Kidney (tissue), 22 donors: ENCODE measurements around the gene DDIT4L. TPM values are rescaled to one million over a fixed set of nuclear protein-coding genes. Genes with fewer than 3 reads are reported as not detected.
A peak's percentile ranks its signal among the peaks of the same experiment; 100 is the strongest.

Experiments
- DNase-seq, 5 donors: peaks; one replicate each; pipeline ENCODE4 v3.0.0-alpha.2; 2013 to 2020
- FAIRE-seq: peaks from 2 replicates; lab custom pipeline; 2012; peaks lifted over from hg19 to GRCh38; lab: Jason Lieb, UNC
- H3K27ac ChIP-seq, 2 donors: one replicate each; pipeline ENCODE4 v1.7.0; 2013; ENCODE audit warnings: low read depth in 2 of 2, low read length in 2 of 2, inconsistent platforms in 1 of 2
- H3K27me3 ChIP-seq: one replicate; pipeline ENCODE4 v1.7.1; 2013; ENCODE audit warnings: low read length, inconsistent platforms; ENCODE audit not compliant: control insufficient read depth, insufficient read depth
- H3K36me3 ChIP-seq, 3 donors: one replicate each; pipeline versions ENCODE4 v1.7.0 to v1.7.1; 2013; ENCODE audit warnings: low read length in 3 of 3, control low read depth in 1 of 3, inconsistent platforms in 1 of 3; ENCODE audit not compliant: insufficient read depth in 3 of 3, control insufficient read depth in 2 of 3
- H3K4me1 ChIP-seq, 3 donors: one replicate each; pipeline versions ENCODE4 v1.7.0 to v1.7.1; 2013; ENCODE audit warnings: low read length in 3 of 3, inconsistent platforms in 1 of 3, low read depth in 1 of 3; ENCODE audit not compliant: control insufficient read depth in 2 of 3, insufficient read depth in 2 of 3
- H3K4me3 ChIP-seq, 3 donors: one replicate each; pipeline versions ENCODE4 v1.7.0 to v1.8.1; 2013; ENCODE audit warnings: low read length in 3 of 3, control low read depth in 1 of 3, inconsistent platforms in 1 of 3
- H3K9ac ChIP-seq, 3 donors: one replicate each; pipeline versions ENCODE4 v1.7.0 to v1.7.1; 2013; ENCODE audit warnings: low read length in 3 of 3, control low read depth in 1 of 3, inconsistent platforms in 1 of 3
- H3K9me3 ChIP-seq, 3 donors: one replicate each; pipeline versions ENCODE4 v1.7.0 to v1.7.1; 2013; ENCODE audit warnings: low read length in 3 of 3, control low read depth in 1 of 3, inconsistent platforms in 1 of 3; ENCODE audit not compliant: control insufficient read depth in 2 of 3, insufficient read depth in 1 of 3
- intact Hi-C: fragments of 100-400 bp; cut with DNase I; formaldehyde crosslinking; loops from one replicate; pipeline ENCODE4 v1.11.1; 2022
- long read RNA-seq, 10 donors: library from polyadenylated mRNA in 1 of 10; unstranded in 1 of 10; transcript quantifications; one replicate each; pipeline ENCODE4 v2.0.0 and lab custom pipeline, GENCODE V29; 2021 to 2026
- polyA plus RNA-seq: library from polyadenylated mRNA; stranded (reverse); fragments of 350-450 nt; fragmentation: Illumina TruSeq; extraction: RNeasy Lipid Tissue Mini Kit (QIAGEN cat#74804); gene quantifications from one replicate; pipeline ENCODE4 v1.2.3, GENCODE V29; 2014; ENCODE audit warnings: low read depth, low replicate concordance; ENCODE audit not compliant: insufficient read depth
- total RNA-seq: library from RNA; stranded (reverse); fragmentation: NEBNext Ultra II Directional; extraction: Animal tissue kit (Norgen Biotek cat#: 25700); gene quantifications from one replicate; pipeline ENCODE4 v1.2.1, GENCODE V29; 2021
- TF ChIP-seq, protein P1 (sequence below): IDR thresholded peaks from 3 replicates; pipeline ENCODE4 v1.5.1; 2012; ENCODE audit warnings: mild to moderate bottlenecking, moderate library complexity, borderline replicate concordance; ENCODE audit not compliant: insufficient read depth; ENCODE audit errors: extremely low read depth
- donor health status: control.
- donor health status: control.
- donor health status: control.
- donor health status: control.
- donor health status: control.
- donor health status: DM: yes; HTN: yes; CAD: no.
- donor health status: Normal renal cell carcinoma (clear cell type).

The DDIT4L gene
- total RNA-seq (6.1 TPM), polyA plus RNA-seq (15.2 TPM)
- long read RNA-seq, donor 1, partial matches to known transcripts: 0 of 1 reads
- long read RNA-seq, donor 1, other reads (novel, unspliced or antisense): 0 of 1 reads
- long read RNA-seq, donor 2: 0 reads
- long read RNA-seq, donor 3: 0 reads
- long read RNA-seq, donor 4, partial matches to known transcripts: 0 of 1 reads
- long read RNA-seq, donor 4, other reads (novel, unspliced or antisense): 0 of 1 reads
- long read RNA-seq, donor 5: 0 reads
- long read RNA-seq, donor 6, partial matches to known transcripts: 0 of 1 reads
- long read RNA-seq, donor 6, other reads (novel, unspliced or antisense): 0 of 1 reads
- long read RNA-seq, donor 7, transcript DDIT4L-201 (3 exons, 2,604 nt): major isoform, 8 of 8 reads
- long read RNA-seq, donor 7, partial matches to known transcripts: 0 of 8 reads
- long read RNA-seq, donor 7, other reads (novel, unspliced or antisense): 0 of 8 reads
- long read RNA-seq, donor 8, partial matches to known transcripts: 0 of 2 reads
- long read RNA-seq, donor 8, other reads (novel, unspliced or antisense): 0 of 2 reads
- long read RNA-seq, donor 9: 0 reads
- long read RNA-seq, donor 10, partial matches to known transcripts: 0 of 2 reads
- long read RNA-seq, donor 10, other reads (novel, unspliced or antisense): 0 of 2 reads

GRCh38 chr4:100189820-100190642, at the start of gene DDIT4L:
Gene DDIT4L, minus strand, starts transcription at chr4:100190468. Its CDS starts 485 bp downstream, at chr4:100189983.
- intact Hi-C loops: no loop called here
- H3K9ac ChIP-seq: peak within 1 kb of the TSS in 2 of 3 donors; percentile 37 to 38
- FAIRE-seq (no peak), DNase-seq (peak; percentile 65 to 79 (median 66))
- H3K4me1 ChIP-seq: peaks cover 0 to 6% (median 0%) of the 10 kb centered on the region in 3 donors
- no peaks in the 10 kb centered on the region for H3K27me3 ChIP-seq
- no peaks in the 10 kb centered on the region for H3K36me3 ChIP-seq
- peak within 1 kb of the TSS; percentile 59 to 78 (median 71) for H3K4me3 ChIP-seq
- H3K9me3 ChIP-seq: no peaks in the 10 kb centered on the region
- TF ChIP-seq, protein P1, sequence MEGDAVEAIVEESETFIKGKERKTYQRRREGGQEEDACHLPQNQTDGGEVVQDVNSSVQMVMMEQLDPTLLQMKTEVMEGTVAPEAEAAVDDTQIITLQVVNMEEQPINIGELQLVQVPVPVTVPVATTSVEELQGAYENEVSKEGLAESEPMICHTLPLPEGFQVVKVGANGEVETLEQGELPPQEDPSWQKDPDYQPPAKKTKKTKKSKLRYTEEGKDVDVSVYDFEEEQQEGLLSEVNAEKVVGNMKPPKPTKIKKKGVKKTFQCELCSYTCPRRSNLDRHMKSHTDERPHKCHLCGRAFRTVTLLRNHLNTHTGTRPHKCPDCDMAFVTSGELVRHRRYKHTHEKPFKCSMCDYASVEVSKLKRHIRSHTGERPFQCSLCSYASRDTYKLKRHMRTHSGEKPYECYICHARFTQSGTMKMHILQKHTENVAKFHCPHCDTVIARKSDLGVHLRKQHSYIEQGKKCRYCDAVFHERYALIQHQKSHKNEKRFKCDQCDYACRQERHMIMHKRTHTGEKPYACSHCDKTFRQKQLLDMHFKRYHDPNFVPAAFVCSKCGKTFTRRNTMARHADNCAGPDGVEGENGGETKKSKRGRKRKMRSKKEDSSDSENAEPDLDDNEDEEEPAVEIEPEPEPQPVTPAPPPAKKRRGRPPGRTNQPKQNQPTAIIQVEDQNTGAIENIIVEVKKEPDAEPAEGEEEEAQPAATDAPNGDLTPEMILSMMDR: no peak
- no peak within 1 kb of the TSS for H3K27ac ChIP-seq

DNA sequence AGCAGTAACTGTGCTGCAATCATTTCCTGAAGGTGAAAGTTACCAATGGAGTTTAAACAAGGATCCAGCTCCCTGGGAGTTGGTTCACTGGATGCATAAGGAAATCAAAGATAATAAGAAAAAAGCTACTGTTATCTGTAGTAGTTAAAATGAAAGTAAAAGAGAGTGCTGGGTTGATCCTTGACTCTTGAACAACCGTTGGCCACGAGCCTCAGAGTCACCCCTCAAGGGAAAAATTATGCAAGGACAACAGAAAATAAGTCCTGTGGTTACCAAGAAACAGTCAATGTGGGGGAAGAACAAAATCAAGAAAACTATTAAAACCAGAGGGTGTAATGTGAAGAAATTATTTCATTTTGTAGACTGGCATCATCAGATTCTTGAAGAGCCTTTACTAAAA, 49.7 kb upstream of the DDIT4L start:
- DNase-seq (no peak), FAIRE-seq (no peak)
- intact Hi-C loops: no loop called here
- no peak overlapping the region for H3K27ac ChIP-seq
- H3K9ac ChIP-seq: no peak overlapping the region
- H3K4me3 ChIP-seq: no peak overlapping the region
- TF ChIP-seq, protein P1: no peak
- no peaks in the 10 kb centered on the region for H3K27me3 ChIP-seq
- H3K36me3 ChIP-seq: no peaks in the 10 kb centered on the region
- H3K4me1 ChIP-seq: no peaks in the 10 kb centered on the region
- H3K9me3 ChIP-seq: no peaks in the 10 kb centered on the region

- FAIRE-seq (no peak), DNase-seq (no peak)
- Histone ChIP-seq H3K9ac (no peak overlapping the region), H3K27ac (no peak overlapping the region), H3K4me1 (no peaks in the 10 kb centered on the region), H3K27me3 (no peaks in the 10 kb centered on the region), H3K36me3 (no peaks in the 10 kb centered on the region), H3K9me3 (peaks cover 0 to 16% (median 3%) of the 10 kb centered on the region in 3 donors), H3K4me3 (no peak overlapping the region)
- intact Hi-C loops: no loop called here
- TF ChIP-seq, protein P1: no peak
These were observed 34.5 kb upstream of the DDIT4L start for GRCh38 chr4:100224721-100225120.
